Ecto neural progenitor cell (in vitro differentiated cells): ENCODE data around the gene CLEC17A.
"Not testable (repeated sequence)": the region's sequence is repeated elsewhere in the genome, so short reads cannot be mapped to it uniquely, and the experiment has no call there.

Experiments
- DNase-seq: peaks from one replicate; pipeline ENCODE4 v3.0.0-alpha.2; 2018; ENCODE audit warnings: low spot score

The CLEC17A gene

GRCh38 chr19:14558370-14559066 is 24.4 kb upstream of the CLEC17A start:
- DNase-seq, result no peak

GRCh38 chr19:14559916-14560775 is 22.7 kb upstream of the CLEC17A start:
- DNase-seq, result no peak

- DNase-seq, result no peak
These were observed 22.1 kb upstream of the CLEC17A start for GRCh38 chr19:14560776-14561108.

GRCh38 chr19:14561249-14561648 is 21.6 kb upstream of the CLEC17A start:
- no peak for DNase-seq

DNA sequence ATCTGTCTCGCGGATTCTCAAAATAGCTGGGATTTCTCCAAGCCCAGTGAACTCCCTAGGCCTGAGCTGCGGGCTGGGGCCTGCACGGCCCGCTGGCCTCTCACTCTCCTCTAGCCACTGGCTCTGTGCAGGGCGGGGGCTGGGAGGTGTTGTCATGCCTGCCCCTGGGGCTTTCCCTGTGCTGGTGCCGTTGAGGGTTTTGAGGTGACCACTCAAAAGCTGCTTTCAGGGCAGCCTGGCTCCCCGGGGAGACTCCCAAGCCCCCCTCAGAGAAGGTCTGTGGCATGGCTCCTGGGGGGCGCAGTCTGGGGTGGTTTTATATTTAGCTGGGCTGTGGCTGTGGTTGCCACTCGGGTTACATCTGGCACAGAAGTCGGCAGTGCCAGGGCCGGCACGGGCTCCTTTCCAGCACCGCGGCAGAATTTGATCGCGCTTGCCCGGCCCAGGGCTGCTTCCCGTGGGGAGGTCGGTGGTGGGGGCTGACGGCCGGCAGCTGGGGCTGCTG is 21.0 kb upstream of the CLEC17A start:
- DNase-seq, result no peak

GRCh38 chr19:14562660-14563589 is 20.0 kb upstream of the CLEC17A start:
- DNase-seq, result no peak

GRCh38 chr19:14563590-14563926 is 19.3 kb upstream of the CLEC17A start:
- no peak for DNase-seq

DNA sequence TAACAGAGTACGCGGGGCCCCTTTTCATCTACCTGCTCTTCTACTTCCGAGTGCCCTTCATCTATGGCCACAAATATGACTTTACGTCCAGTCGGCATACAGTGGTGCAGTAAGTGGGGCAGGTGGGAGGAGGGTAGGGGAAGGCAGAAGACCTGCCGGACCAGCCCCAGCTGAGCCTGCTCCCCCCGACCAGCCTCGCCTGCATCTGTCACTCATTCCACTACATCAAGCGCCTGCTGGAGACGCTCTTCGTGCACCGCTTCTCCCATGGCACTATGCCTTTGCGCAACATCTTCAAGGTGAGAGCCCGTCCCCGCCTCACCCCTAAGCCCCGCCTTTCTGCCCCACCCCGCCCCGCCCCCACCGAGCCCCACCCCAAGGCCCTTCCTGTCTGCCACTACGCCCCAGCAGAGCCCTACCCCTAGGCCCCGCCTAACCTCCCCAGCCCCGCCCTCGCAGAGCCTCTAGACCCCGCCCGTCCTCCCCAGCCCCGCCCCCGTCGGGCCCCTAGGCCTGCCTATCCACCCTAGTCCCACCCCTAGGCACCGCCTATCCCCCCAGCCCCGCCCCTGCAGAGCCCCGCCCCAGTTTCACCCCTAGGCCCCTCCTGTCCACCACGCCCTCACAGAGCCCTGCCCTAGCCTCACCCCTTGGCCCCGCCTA is 18.8 kb upstream of the CLEC17A start:
- DNase-seq, result peak; percentile 70

DNA sequence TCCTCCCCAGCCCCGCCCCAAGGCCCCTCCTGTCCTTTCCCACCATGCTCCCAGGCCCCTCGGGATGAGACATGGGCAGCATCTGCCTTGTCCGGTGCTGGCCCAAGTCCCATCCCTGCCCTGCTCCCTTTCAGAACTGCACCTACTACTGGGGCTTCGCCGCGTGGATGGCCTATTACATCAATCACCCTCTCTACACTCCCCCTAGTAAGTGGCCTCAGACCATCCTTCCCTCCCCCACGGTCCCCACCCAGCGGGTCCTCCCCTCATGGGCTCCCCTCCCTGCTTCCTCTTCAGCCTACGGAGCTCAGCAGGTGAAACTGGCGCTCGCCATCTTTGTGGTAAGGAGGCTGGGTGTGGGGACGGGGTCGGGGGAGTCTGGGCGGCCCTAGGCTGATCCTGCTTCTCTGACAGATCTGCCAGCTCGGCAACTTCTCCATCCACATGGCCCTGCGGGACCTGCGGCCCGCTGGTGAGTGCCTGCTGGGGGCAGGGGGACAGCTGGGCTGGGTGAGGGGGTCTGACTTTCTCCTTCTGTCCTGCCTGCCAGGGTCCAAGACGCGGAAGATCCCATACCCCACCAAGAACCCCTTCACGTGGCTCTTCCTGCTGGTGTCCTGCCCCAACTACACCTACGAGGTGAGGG is 18.1 kb upstream of the CLEC17A start:
- DNase-seq, result not testable (repeated sequence)

- no peak for DNase-seq
These were observed 17.6 kb upstream of the CLEC17A start for GRCh38 chr19:14565298-14565679.

- DNase-seq, result no peak
These were observed 16.8 kb upstream of the CLEC17A start for GRCh38 chr19:14565765-14566711.

GRCh38 chr19:14566712-14567077 is 16.2 kb upstream of the CLEC17A start:
- DNase-seq, result no peak

DNA sequence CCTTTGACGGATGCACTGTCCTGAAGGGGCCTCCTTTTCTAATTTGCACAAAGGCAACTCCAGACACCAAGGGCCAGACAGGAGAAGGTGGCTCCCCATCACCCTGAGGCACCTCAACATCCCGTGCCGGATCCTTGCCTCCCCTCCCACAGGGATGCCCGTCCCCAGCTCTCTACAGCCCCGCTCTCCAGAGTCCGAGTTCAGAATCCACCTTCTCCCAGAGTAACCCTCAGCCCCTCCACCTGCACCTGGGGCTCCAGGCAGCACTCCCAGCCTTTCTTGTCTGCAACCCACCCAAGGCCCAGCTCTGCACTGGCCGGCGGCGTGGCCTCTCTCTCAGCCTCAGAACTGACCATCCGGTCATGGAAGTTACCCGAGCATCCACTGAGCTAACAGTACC is 15.8 kb upstream of the CLEC17A start:
- no peak for DNase-seq

DNA sequence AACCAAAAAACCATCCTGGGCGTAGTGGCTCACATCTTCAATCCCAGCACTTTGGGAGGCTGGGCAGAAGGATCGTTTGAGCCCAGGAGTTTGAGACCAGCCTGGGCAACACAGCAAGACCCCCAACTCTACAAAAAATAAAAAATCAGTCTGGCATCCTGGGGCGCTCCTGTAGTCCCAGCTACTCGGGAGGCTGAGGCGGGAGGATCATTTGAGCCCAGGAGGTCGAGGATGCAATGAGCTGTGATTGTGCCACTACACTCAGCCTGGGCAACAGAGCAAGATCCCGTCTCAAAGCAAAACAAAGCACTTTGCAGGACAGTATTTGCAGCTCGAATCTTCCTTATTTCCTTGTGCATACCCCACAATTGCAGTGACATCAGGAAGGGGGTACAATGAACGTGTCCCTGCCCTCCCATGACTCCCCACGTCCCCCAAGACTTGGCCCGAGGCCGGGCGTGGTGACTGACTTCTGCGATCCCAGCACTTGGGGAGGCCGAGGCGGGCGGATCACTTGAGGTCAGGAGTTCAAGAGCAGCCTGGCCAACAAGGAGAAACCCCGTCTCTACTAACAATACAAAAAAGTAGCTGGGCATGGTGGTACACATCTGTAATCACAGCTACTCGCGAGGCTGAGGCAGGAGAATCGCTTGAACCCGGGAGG is 11.9 kb upstream of the CLEC17A start:
- no peak for DNase-seq

DNA sequence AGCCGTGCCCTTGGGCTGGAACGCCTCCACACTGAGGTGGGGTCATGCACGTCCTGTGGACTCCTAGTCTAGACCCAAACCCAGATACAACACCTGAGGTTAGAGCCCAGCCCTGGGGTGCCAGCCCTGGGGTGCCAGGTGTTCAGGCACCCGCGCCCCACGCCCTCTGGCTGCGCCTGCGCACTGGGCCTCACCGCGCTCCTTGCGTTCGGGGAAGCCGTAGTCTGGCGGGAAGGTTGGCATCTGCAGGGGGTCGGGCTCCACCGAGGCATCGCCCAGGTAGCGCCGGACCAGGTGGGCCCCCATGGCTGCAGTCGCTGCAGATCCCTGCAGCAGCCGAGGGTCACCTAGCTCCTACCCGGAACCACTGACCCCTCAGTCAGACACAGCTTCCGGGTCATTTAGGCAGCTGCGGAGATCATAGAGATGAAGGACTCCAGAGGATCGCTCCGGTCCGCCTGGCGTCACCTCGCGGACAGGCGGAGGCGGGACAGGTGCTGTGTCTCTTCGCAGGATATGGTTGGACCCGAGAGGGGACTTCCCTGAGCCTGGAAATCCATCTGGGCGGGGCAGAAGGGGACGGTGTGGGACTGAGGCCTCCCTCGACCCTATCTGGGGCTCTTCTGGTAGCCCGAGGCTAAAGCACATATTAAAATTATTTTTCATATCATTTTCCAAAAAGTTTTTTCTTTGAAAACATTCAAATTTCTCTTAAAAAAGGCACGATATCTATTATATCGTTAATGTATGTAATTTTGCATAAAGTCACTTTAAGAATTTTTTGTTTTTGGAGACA is 11.0 kb upstream of the CLEC17A start, which contains the start of gene NDUFB7:
Gene NDUFB7 (minus strand): TSS at position 372 of the 796 bp plus-strand sequence. CDS start 66 bp downstream, at position 306.
- DNase-seq, result peak; percentile 90

GRCh38 chr19:14575428-14575980 is 7.4 kb upstream of the CLEC17A start:
- no peak for DNase-seq

DNA sequence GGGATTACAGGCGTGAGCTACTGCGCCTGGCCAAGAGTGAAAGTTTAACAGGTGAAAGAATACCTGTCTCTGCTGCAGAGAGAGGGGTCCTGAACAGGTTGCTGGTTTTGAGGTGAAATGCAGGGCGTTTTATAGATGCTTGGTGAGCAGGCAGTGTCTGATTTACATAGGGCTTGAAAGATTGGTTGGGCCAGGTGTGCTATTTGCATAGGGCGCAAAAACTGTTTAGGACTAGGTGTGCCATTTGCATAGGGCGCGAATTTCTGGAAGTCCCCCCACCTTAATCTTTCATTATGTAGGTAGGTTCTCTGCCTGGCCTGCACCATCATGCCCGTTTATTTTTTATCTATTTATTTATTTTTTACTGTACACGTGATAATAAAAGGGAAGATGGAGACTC is 6.5 kb upstream of the CLEC17A start:
- no peak for DNase-seq

GRCh38 chr19:14577264-14577663 is 5.6 kb upstream of the CLEC17A start:
- DNase-seq, result no peak
